Thyroid gland (tissue), 4 donors: ENCODE data around the gene CRYZ. TPM values are rescaled to one million over a fixed set of nuclear protein-coding genes. Genes with fewer than 3 reads are reported as not detected.
"Not testable (repeated sequence)": the region's sequence is repeated elsewhere in the genome, so short reads cannot be mapped to it uniquely, and the experiment has no call there.

Experiments used
- DNase-seq, 2 donors: peaks; one replicate each; pipeline ENCODE4 v3.0.0-alpha.2; 2019
- H3K27ac ChIP-seq, 3 donors: fragments of 200-600 bp; sonication (generic); 1 replicate in 2 of 3; 2 replicates in 1 of 3; pipeline ENCODE4 v1.5.1; 2016 to 2019; ENCODE audit warnings: mild to moderate bottlenecking in 1 of 3, moderate library complexity in 1 of 3
- H3K27me3 ChIP-seq: fragments of 200-600 bp; sonication (generic); one replicate; pipeline ENCODE4 v1.5.1; 2019
- H3K36me3 ChIP-seq, 2 donors: fragments of 200-600 bp; sonication (generic); one replicate each; pipeline ENCODE4 v1.5.1; 2016 to 2019
- H3K4me1 ChIP-seq, 2 donors: fragments of 200-600 bp; sonication (generic); one replicate each; pipeline ENCODE4 v1.5.1; 2017 to 2019
- H3K4me3 ChIP-seq, 3 donors: fragments of 200-600 bp; sonication (generic); replicated peaks in 1 of 3; 1 replicate in 2 of 3; 2 replicates in 1 of 3; pipeline ENCODE4 v1.5.1; 2016; ENCODE audit warnings: mild to moderate bottlenecking in 1 of 3
- H3K9me3 ChIP-seq: fragments of 200-600 bp; sonication (generic); one replicate; pipeline ENCODE4 v1.5.1; 2017
- CTCF ChIP-seq, 6 experiments: fragments of 200-600 bp in 3 of 6; fragments of 450-650 bp in 3 of 6; sonication (generic) in 3 of 6; IDR thresholded peaks; one replicate each; pipeline ENCODE4 v1.5.1; 2016 to 2019; ENCODE audit warnings: antibody characterized with exemption in 6 of 6, mild to moderate bottlenecking in 2 of 6, inconsistent platforms in 1 of 6, moderate library complexity in 1 of 6
- POLR2A ChIP-seq, 2 donors: fragments of 450-650 bp; IDR thresholded peaks; one replicate each; pipeline ENCODE4 v1.6.1; 2017; ENCODE audit warnings: antibody characterized with exemption in 2 of 2, mild to moderate bottlenecking in 2 of 2, moderate library complexity in 1 of 2
- WGBS, 2 donors: methylation state at CpG; one replicate each; pipeline ENCODE4 v1.1.5; 2017; 5-methylcytosine and 5-hydroxymethylcytosine counted together
- intact Hi-C: fragments of 100-400 bp; cut with DNase I; formaldehyde crosslinking; loops from one replicate; pipeline ENCODE4 v1.15.1; 2023
- total RNA-seq, 4 donors: library from RNA; depleted of rRNA; stranded (reverse); fragments of >200 nt; gene quantifications; one replicate each; pipeline ENCODE4 v1.2.3, GENCODE V29; 2016

The CRYZ gene
- total RNA-seq, 4 donors from 2014 or later: 45.3 to 92.1 (median 58.0) TPM

DNA sequence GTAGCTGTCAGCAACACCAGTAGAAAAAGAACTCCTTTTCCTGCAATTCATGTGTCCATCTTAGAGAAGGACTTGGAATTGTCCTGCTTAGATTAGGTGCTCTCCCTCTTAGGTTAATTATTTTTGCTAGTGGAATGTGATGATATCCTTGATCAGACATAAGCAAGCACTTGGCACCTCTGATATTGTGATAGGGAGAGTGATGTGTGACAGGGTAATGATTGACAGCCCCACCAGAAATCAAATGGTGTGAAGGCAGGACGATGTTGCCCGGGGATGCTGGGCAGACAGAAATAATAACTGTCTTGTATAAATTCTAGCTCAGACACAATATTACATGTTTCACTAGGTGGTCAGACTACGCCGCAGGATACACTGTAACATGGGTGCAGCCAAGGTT lies 4.5 kb upstream of the CRYZ start:
- no peak for DNase-seq
- Histone ChIP-seq H3K36me3 (peaks cover 10 to 22% of the 10 kb centered on the region in 2 donors), H3K4me3 (no peak overlapping the region), H3K27ac (no peak overlapping the region), H3K27me3 (no peaks in the 10 kb centered on the region), H3K4me1 (peaks cover 6 to 10% of the 10 kb centered on the region in 2 donors), H3K9me3 (no peaks in the 10 kb centered on the region)
- TF ChIP-seq CTCF (IDR thresholded peaks at IDR 0.05) (no peak), POLR2A (IDR thresholded peaks at IDR 0.05) (no peak)
- WGBS, 2 donors: 87 to 91% methylated on average over 4 of the region's 4 CpGs
- intact Hi-C loops: no loop called here

GRCh38 chr1:74733604-74734484 lies 994 bp upstream of the CRYZ start:
- Histone ChIP-seq H3K27ac (peak overlapping the region; percentile 77 to 84 (median 78)), H3K4me3 (peak overlapping the region; percentile 69 to 83 (median 83)), H3K27me3 (no peaks in the 10 kb centered on the region), H3K36me3 (peaks cover 0 to 12% of the 10 kb centered on the region in 2 donors), H3K9me3 (no peaks in the 10 kb centered on the region), H3K4me1 (peaks cover 16 to 27% of the 10 kb centered on the region in 2 donors)
- TF ChIP-seq CTCF (IDR thresholded peaks at IDR 0.05) (peak; percentile 32 to 78 (median 67)), POLR2A (IDR thresholded peaks at IDR 0.05) (no peak)
- 21 to 26% methylated on average over 11 of the region's 11 CpGs for WGBS, 2 donors
- DNase-seq: peak; percentile 5 to 13
- intact Hi-C loops: no loop called here

- H3K27me3 ChIP-seq, H3K36me3 ChIP-seq, intact Hi-C loops, H3K9me3 ChIP-seq, DNase-seq: not testable (repeated sequence)
- H3K27ac ChIP-seq: peak overlapping the region in 2 of 3 donors; percentile 10 to 84
- peaks cover 16 to 27% of the 10 kb centered on the region in 2 donors for H3K4me1 ChIP-seq
- peak overlapping the region in 2 of 3 donors; percentile 83 for H3K4me3 ChIP-seq
- 13 to 17% methylated on average over 11 to 15 of the region's 17 CpGs for WGBS, 2 donors
Observed at GRCh38 chr1:74732071-74732946, 541 bp downstream of the CRYZ start.

DNA sequence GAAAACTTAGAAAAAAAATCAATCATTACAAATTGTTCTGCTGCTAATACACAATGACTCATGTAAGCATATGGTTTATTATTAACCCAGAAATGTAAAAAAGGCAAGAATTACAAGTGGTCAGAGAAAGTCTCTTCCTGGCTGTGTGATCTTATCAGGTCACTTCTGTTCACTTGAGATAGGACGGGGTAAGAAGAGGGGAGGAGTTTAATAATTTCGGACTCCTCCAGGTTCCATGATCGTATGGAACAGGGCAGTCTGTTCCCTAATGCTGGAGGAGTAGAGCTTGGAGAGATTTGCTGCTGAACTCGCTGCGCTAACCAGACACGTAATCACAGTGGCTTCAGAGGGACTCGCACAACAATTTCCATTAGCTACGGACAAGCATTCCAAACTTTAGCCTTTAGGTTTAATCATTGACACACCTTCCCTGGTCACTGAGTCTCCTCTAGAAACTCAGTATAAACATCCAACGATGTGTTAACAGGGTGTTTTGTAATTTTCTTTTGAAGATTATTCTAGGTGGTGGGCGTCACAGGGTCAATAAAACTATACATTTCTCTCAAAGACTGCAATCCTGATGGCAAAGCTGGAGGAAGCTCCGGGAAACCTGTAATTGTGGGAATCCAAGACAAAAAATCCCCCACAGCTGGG lies 1.3 kb downstream of the CRYZ start:
- no peaks in the 10 kb centered on the region for H3K27me3 ChIP-seq
- DNase-seq: no peak
- H3K4me1 ChIP-seq: peaks cover 16 to 27% of the 10 kb centered on the region in 2 donors
- no peaks in the 10 kb centered on the region for H3K9me3 ChIP-seq
- intact Hi-C loops: no loop called here
- H3K4me3 ChIP-seq: no peak overlapping the region
- no peak for TF ChIP-seq POLR2A (IDR thresholded peaks at IDR 0.05)
- TF ChIP-seq CTCF (IDR thresholded peaks at IDR 0.05): no peak
- no peak overlapping the region for H3K27ac ChIP-seq
- no peaks in the 10 kb centered on the region for H3K36me3 ChIP-seq
- 82 to 85% methylated on average over 11 of the region's 11 CpGs for WGBS, 2 donors

- 83 to 95% methylated on average over 6 of the region's 6 CpGs for WGBS, 2 donors
- H3K4me3 ChIP-seq: no peak overlapping the region
- intact Hi-C loops: no loop called here
- H3K4me1 ChIP-seq: peaks cover 16 to 27% of the 10 kb centered on the region in 2 donors
- H3K27ac ChIP-seq: no peak overlapping the region
- H3K9me3 ChIP-seq: no peaks in the 10 kb centered on the region
- TF ChIP-seq CTCF (IDR thresholded peaks at IDR 0.05) (no peak), POLR2A (IDR thresholded peaks at IDR 0.05) (no peak)
- no peaks in the 10 kb centered on the region for H3K36me3 ChIP-seq
- no peak for DNase-seq
- H3K27me3 ChIP-seq: no peaks in the 10 kb centered on the region
Observed at GRCh38 chr1:74729741-74730478, 2.9 kb downstream of the CRYZ start.
